ENCODE data around the gene P2RY14.

P2RY14 gene

DNA sequence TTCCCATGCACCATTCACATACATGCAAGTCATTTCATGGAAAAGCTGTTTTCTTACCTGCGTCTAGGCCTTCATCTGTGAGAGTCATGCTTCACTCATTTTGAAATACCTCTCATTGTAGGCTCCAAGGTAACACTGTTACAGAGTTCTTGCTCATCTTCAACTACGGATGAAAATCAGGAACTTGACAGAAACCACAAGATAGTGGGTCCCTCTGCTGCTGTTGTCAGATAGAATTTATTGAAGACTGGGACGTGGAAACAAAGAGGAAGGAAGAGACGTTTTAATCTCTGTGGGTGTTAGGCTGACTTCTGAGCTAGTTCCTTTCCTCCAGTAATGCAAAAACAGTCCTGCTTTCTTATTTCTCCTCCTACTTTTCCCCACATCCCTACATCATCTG is at the start of gene P2RY14:
Gene P2RY14 (minus strand): TSS at position 313 of the 400 bp plus-strand sequence. CDS start 64,226 bp downstream, outside the sequence.
- DNase-seq: no peak

DNA sequence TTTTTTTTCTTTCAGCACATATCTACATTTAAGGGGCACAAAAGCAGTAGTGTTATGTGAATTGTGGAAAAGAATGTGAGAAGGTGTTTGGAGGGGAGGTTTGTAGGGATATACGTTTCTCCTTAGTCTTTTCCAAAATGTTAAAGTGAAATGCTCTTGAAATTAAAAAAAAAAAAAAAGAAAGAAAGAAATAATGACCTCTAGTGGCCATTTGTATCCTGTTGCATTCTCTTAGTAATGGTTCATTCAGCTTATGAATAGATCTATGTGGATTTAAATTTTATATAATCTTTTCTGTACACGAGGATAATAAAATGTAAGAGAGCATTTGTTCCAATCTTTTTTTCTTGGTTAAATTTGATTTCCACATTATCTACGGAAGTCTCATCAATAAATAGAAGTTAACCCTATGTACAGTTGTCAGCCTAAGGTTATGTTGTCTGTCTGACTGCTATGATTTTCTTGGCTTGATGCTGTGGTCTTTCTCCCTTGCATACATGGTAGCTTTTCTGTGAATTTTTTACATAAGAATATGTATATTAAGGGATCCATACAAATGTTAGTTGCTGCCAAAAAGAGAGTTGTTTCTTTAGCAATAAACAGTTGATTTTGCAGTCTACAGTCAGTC is 49.3 kb upstream of the P2RY14 start:
- no peak for DNase-seq

DNA sequence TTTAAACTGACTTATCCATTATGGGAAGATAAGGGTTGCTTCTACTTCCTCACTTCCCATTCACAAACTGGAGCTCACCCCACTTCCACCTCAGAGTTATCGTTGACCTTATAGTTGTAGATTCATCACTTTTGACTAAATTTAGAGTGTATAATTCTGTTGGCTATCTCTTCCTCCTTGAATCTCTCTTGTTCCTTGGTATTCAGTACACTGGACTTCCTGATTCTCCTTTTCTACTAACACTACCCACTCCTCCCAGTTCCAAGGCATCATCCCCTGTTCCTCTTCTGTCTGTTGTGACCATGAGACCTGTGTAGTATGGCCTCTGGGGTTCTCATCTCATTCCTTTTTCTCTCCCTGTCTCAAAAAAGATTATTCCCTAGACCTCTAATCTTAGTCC is 44.2 kb upstream of the P2RY14 start:
- DNase-seq: no peak

DNA sequence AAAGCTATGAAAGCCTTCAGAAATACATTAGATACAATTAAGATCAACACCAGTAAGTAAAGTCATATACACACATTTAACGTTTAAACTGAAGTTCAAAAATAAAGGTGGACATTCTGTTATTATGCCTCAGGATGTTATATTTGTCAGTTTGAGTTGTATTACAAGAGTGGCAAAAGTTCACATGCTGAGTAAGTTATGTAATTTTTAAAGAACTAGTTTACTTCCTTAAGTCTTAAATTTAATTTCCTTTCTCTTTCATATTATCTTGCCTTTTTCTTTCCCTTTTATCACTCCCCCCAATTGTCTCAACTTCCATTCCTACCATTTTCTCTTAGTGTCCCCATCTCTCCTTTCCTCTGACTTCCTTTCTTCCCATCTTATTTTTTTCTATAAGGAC is 43.2 kb upstream of the P2RY14 start:
- DNase-seq: no peak

DNA sequence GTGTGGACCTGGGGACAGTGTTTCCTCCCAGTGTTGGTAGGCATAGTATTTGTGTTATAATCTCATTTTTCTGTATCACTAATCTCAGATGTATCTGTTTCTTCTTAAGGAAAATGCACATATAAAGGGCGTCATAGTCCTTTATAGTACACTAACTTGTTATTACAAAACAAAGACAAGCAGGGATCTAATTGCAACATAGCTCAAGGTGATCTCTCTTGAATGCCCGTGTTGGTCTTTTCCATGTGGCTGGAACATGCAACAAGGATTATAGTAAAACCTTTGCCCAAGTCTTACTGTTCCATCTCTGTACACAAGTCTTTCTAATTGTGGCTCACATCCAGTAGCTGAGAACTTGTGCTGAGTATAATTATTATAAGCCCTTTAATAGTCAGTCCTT is 41.8 kb upstream of the P2RY14 start:
- DNase-seq: no peak

DNA sequence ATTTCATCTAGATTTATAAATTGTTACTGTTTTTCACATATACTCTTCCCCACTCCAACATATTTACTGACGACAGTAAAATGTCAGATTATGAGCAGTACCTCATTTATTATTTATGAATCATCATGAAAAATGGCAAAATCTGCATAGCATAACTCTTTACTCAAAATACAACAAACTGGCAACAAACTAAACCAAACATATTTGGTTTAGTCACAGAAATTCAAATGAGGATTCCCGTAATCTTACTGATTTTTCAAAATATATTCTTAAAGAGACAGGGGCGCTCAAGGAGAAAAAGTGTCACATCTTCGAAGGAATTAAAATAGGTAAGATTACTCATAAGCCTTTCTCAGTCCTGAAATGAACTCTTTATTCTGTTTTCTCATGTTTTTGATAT is 41.3 kb upstream of the P2RY14 start:
- no peak for DNase-seq

DNA sequence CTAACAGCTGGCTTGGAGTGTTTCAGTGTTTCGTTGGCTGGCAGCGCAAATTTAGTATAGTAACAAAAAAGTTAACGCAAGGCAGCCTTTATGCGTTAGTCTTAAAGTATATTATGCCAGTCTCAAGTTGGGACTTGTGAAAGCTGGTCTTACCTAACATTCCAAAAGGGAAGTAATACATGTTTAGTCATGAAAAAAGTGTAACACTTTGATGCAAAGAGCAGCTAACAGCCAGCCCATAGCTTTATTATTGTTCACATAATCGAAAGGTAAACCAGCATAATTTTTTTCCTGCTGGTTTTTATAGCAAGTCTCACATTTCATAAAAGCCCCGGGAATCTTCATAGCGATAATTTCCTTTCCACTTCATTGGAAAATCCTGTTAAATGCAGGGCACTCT is 40.6 kb upstream of the P2RY14 start:
- no peak for DNase-seq

DNA sequence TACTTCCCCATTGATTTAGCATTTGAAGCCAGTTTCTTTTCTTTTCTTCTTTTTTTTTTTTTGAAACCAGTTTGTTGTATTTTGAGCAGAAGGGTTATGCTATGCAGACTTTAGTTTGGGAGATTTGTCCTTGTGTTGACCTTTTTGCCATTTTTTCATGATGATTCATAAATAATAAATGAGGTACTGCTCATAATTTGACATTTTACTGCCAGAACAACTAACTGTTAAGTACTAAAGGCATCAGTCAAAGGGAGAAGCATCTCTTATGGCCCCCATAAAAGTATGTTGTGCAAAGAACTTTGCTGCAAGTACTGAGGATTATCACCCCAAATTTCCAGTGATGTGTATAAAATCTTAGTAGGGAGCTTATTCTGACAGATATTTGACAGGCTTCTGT is 40.0 kb upstream of the P2RY14 start:
- DNase-seq: no peak

DNA sequence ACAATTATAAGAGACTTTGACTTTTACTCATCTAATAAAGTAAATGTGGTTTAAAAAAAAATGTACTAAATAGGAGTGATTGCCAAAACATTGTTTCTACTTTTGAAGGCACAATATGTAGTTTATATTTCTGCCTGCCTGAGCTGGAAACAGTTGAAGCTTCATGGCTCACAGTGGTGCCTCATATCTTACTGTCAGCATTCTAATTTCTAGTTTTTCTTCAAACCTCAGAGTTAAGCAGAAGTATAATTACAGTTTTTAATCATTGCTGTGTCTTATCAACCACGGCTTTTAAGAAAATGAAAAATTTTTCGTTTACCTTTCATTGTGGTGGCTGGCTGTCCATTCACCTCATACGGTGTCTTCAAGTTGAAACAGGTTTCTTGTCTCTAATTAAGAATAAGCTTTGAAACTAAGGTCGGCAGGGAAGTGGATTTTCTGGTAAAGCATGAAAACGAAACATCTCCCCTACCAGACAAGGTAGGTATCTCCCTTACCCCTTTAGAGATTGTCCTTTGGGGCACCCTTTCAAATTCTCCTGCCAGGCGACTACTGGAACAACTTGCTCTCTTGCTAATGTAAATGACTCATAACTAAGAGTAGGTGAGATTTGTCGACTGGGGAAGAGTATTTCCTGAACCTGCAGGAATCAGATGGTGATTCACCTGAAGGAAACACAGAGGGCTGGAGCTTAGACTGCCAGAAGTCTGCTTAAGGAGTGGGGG is 38.1 kb upstream of the P2RY14 start, which contains the start of gene GPR87:
Gene GPR87 (minus strand): TSS at position 554 of the 725 bp plus-strand sequence. CDS start 16,720 bp downstream, outside the sequence.
- DNase-seq: peak; percentile 19 to 32

DNA sequence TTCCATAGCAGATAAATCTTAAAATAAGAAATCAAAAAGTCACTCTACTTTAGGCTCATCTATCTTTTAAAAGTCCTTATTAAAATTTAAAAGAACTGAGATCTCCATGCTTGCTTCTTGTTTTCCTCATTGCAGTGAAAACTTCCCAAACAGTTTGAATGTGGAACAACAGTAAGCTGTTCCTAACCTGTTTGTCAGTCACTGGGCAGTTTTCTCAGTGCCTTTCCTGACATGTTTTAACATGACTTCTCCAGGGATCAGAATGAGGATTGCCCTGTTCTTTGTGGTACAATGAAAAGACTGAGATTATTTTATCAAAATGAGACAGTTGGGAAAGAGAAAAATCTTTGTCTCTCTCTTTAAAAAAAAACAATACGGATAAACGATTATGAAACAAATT is 37.5 kb upstream of the P2RY14 start:
- DNase-seq: no peak

DNA sequence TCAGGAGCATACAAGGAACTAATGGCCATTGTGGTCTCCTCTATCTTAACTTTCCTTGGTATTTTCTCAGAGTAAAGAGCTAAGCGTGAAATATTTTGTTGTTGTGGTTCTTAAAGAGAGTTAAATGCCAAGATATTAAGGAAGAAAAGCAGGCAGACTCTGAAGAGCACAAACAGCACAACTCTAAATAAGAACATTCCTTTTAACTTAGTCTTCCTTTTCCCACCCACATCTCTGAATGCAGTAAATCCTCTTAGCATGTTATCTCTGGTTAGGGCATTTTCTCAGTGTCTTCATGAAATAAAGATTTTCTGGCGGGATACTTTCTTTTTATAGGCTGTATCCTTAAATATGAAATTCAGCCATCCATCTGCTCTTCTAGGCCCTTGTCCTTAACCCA is 36.8 kb upstream of the P2RY14 start:
- DNase-seq: no peak

DNA sequence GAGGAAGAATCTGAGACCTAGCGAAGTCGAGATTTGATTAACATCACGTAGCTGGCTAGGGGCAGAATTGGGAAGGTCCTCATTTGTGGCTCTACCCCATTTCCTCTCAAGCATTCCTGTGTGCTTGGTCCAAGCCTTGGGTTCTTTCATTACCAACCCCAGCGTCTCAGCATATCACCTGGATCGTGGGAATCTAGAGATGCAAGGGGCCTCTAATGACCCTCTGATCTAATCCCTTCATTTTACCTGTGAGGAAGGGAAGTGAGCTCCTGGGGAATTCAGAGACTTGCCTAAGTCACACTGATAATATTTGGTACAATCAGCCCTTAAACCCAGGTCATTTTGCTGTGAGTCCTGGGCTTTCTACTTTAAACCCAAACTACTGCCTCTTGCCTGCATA is 36.3 kb upstream of the P2RY14 start:
- no peak for DNase-seq

DNA sequence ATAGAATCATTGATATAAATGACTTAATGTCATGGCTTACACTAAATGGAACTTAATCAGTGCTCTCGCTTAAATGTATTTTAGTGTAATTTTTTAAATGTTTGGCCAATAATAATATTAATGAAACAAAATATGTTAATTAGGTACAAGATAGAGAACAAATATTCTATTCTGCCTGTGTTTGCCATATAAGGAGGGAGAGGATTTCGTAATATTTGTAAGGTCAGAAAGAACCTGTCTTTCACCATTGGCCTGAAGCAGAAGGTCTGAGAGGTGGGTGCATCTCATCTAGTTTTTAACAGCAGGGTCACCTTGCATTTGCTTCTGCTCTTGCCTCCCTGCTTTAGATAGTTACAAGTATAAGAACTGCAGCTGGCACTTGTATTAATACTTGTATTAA is 35.8 kb upstream of the P2RY14 start:
- DNase-seq: no peak

DNA sequence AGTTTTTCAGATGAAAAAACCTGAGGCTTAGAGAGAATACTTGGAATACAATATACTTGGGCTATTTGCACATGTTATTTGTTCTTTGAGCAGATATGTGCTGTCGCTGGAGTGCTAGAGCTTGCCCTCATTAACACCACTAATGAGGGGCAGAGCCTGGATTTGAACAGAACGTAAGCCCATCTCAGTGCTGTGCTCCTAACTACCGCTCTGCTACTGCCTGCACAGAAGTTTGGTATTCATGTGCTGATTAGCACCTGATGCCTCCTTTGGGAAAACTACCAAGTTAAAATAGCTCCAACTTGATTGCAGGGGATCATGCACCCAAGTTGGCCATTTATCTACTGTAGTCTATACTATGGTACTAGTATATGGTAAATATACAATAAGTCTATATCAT is 34.6 kb upstream of the P2RY14 start:
- no peak for DNase-seq

DNA sequence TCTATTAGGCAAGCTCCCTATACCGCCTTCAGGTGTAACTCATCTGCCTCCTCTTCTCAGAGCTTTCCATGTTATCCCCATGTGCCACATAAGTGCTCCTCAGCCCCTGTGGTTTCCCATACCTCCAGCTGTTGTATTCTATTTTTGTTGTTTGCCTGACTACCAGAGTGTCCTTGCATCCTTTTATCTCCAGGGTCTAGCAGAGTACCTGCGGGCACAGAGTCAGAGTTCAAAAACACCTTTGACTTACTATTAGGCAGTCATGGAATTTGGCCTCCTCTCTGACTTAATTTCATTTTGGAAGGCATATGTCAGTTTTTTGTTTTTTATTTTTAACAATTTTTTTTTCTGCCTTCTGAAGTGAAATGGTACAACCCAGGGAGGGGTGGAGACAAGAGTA is 31.2 kb upstream of the P2RY14 start:
- no peak for DNase-seq

DNA sequence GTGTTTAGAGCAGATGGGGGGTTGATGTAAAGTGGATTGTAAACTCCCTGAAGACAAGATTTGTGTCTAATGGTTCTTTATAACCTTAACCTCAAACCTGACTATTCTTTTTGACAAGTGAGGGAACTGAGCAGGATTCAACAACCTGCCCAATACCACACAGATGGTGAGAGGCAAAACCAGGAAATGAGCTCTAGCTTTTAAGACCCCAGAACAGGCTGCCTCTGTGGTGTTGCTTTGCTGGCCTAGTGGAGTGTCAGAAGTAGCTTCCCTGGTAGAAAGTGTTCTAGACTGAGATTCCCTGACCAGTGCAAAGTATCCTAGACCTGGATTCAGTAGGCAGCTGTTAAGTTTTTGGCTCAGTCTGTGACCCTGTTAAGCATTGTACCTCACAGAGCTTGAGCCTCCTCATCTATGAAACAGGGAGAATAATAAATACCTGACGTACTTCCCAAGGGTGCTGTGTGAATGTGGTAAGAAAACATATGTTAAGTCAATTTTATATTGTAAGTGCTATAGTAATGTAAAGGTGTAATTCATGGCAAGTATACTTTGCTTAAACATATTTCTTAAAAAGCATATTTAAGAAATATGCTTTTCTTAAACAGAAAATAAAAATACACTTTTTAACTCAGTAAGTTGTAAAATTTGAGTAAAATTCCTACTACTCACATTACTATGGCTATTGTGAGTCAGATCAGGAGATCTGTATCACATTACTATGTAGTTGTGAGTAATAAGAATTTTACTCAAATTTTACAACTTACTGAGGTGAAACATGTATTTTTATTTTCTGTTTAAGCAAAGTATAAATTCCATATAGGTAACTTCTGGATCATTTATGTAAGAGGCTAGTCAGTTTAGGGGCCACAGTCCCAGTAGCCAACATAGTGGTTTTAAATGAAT is 29.5 kb upstream of the P2RY14 start:
- no peak for DNase-seq

DNA sequence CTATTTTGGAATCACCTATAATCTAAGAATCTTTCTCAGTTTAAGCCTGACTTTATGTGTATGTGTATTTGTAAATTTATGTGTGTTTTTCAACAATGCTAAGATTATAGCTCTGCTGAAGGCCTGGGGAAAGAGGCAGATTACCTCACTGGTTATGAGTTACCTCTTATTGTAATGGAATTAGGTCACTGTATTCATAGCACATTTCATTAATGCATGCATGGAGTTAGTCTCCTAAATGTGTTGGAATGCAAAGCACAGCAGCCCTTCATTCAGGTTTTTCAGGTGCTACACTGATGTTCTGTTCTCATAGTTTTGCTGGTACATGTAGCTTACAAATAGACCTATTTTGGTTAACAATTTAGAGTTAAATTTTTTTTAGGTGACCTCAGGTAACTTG is 28.8 kb upstream of the P2RY14 start:
- no peak for DNase-seq

DNA sequence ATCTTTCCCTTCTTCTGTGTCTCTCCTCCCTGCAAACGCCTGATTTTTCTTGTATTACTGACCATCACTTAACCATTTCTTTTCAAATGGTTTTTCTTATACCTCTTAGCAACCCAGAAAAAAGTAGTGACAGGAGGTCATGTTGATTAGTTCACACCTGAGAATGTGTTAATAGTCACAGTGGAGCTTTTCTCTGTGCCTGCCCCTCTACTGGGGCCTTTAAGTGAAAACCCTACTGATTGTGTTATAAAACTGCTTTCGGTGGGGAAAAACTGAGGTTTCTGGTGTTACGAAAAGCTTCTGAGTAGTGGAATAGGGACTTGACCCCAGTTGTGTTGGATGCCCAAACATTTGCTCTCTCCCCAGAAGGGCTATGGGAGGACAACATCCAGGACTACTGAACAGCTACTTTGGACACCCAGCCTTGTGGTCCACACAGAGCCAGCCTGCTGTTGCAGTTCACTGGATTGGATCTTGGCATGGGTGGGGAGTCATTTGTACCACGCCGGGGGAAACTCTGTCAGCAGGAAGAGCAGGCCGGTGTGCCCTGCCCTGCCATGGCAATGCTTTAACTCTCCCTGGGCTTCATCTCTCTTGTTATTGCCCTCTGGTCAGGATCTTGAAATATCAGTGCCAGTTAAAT is 27.9 kb upstream of the P2RY14 start:
- peak in 1 of 2 experiments; percentile 25 for DNase-seq

DNA sequence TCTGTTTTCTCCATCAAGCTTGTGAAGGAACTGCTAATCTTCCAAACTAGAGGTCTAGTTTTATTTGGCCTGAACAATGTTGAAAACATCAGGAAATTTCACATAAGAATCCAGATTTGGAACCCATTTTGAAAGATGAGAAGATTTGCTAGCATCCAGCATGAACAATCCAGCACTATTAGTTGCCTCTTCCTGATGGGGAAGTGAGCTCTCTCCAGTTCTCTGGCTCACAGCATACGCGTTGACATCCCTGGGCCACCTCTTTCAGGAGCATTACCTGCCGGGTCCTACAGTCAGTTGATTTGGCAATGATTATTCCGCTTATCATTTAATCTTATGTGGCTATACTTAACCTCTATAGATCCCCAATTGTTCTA is 27.4 kb upstream of the P2RY14 start:
- DNase-seq: no peak

DNA sequence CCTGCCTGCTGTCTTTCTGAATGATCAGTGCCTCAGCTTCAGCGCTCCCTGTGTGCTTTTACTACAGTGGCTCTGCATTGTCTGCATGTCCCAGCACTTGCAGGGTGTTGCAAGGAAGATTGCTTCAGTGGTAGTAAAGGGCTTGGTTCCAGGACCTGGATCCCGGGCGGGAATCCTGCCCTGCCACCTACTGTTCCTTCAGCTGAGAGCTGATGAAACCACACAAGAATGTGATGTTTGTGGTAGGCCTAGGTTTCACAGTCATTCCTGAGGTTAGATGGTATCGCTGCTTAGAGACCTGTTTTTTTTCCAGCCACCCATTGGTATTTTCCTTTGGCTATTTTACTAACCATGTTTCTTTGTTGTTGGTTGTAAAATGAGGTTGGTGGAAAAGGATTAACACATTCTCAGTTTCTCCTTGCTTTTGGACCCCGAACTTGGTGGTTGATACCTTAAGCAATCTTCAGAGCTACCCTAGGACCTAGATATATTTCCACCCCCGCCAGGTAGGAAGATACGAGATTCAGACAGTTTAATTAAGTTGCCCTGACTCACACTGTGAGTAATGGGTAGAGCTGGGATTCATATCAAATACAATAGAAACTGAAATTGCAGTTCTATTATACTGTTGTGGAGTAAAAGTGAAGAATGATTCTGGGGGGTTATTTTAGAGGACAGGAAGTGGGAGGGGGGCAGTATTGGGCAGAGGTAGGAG is 26.9 kb upstream of the P2RY14 start:
- DNase-seq: peak; percentile 38 to 52

DNA sequence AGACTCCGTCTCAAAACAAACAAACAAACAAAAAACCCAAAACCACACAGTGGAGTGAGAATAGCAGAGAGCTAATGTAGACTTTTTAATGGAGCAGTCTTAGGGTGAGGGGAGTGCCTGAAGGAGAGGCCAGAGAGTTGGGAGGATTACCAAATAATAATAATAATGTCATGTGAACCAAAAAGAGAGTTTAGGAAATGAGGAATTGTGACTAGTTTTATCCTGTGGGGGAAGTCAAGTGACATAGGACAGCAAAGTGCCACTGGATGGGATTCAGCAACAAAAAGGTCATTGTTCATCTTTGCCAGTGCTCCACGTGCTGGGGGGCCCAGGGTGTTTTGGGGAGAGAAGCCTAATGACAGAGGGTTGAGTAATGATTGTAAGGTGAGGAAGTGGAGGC is 25.4 kb upstream of the P2RY14 start:
- no peak for DNase-seq

DNA sequence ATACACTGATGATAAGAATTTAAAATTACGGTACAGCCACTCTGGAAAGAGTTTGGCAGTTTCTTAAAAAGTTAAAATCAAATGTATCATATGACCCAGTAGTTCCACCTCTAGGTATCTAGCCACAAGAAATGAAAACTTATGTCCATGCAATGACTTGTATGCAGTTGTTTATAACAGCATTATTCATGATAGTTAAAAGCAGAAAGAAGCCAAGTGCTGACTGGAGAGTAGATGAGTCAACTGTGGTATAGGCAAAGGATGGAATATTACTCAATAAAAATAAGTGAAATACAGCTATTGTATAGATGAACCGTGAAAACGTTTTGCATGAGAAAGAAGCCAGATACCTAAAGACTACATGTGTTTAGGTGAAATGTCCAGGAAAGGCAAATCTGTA is 23.4 kb upstream of the P2RY14 start:
- DNase-seq: no peak

DNA sequence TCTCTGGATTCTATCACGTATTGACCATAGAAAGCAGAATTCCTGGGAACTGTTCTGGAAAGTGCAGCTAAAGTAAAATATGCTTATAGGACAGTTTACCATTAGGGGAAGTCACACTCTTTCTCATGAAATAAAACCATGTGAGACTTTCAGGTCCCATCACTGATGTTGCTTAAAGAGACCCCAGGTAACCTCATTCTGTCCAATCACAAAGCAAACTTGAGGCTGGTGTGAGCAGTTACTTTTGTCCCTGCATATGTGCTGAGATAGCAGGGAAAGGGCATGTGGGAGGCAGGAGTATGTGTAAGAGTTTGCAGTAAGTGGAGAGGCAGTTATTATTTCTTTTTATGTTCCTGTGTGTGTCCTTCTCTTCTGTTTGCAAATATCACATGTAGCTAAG is 22.2 kb upstream of the P2RY14 start:
- DNase-seq: no peak
